HEK293 (cell line): ENCODE results near the gene DNMT3A.

Source experiments
- CTCF ChIA-PET: fragments of 350-600 bp; formaldehyde crosslinking; extraction: SDS; loops from one replicate; lab custom pipeline; 2021; ENCODE audit warnings: antibody characterized with exemption; lab: Yijun Ruan, JAX
- POLR2A ChIA-PET: fragments of 300-600 bp; formaldehyde crosslinking; extraction: SDS; loops from one replicate; lab custom pipeline; 2020; ENCODE audit warnings: antibody characterized with exemption, inconsistent platforms; lab: Yijun Ruan, JAX
- H3K27ac ChIP-seq: fragments of 200-500 bp; sonication (Bioruptor generic); 2 replicates; pipeline ENCODE4 v1.5.1; 2014; ENCODE audit warnings: low read depth, low read length, control low read depth, inconsistent platforms; ENCODE audit errors: extremely low read depth
- H3K36me3 ChIP-seq, 2 experiments: fragments of 200-500 bp in 1 of 2; sonication (Bioruptor generic) in 1 of 2; 1 replicate in 1 of 2; 2 replicates in 1 of 2; pipeline ENCODE4 v1.5.1; 2014 to 2017; ENCODE audit warnings: inconsistent platforms in 2 of 2, low read length in 2 of 2; ENCODE audit not compliant: control insufficient read depth in 2 of 2, insufficient read depth in 1 of 2
- H3K4me1 ChIP-seq: fragments of 200-500 bp; sonication (Bioruptor generic); 2 replicates; pipeline ENCODE4 v1.5.1; 2014; ENCODE audit warnings: mild to moderate bottlenecking, low read length, inconsistent platforms; ENCODE audit not compliant: control insufficient read depth, insufficient read depth
- H3K4me3 ChIP-seq: 2 replicates; pipeline ENCODE4 v1.5.1; 2011; ENCODE audit warnings: low read depth, mild to moderate bottlenecking, control low read depth, low read length, moderate library complexity
- H3K9me3 ChIP-seq: fragments of 200-500 bp; sonication (Bioruptor generic); 2 replicates; pipeline ENCODE4 v1.5.1; 2014; ENCODE audit warnings: low read depth, low read length, inconsistent platforms; ENCODE audit not compliant: control insufficient read depth, insufficient read depth
- GFI1B ChIP-seq: fragments of 450-650 bp; formaldehyde crosslinking; IDR thresholded peaks from 2 replicates; pipeline ENCODE4 v1.5.1; 2016; ENCODE audit warnings: missing biosample characterization, missing genetic modification characterization
- HIC1 ChIP-seq: fragments of 450-650 bp; formaldehyde crosslinking; IDR thresholded peaks from 2 replicates; pipeline ENCODE4 v1.5.1; 2016; ENCODE audit warnings: missing biosample characterization, missing genetic modification characterization
- MYNN ChIP-seq: fragments of 450-650 bp; formaldehyde crosslinking; IDR thresholded peaks from 2 replicates; pipeline ENCODE4 v1.5.1; 2016; ENCODE audit warnings: missing biosample characterization, missing genetic modification characterization, borderline replicate concordance
- PRDM2 ChIP-seq: fragments of 450-650 bp; formaldehyde crosslinking; IDR thresholded peaks from 2 replicates; pipeline ENCODE4 v1.5.1; 2016; ENCODE audit warnings: missing biosample characterization, missing genetic modification characterization, borderline replicate concordance
- ZBTB11 ChIP-seq: fragments of 450-650 bp; formaldehyde crosslinking; conservative IDR thresholded peaks from 2 replicates; pipeline ENCODE4 v1.5.1; 2016; ENCODE audit warnings: low read depth, missing biosample characterization, missing genetic modification characterization
- ZFP3 ChIP-seq: fragments of 450-650 bp; formaldehyde crosslinking; IDR thresholded peaks from 2 replicates; pipeline ENCODE4 v1.5.1; 2016; ENCODE audit warnings: low read depth, missing biosample characterization, missing genetic modification characterization
- ZFP69B ChIP-seq: fragments of 450-650 bp; formaldehyde crosslinking; IDR thresholded peaks from 2 replicates; pipeline ENCODE4 v1.5.1; 2016; ENCODE audit warnings: missing biosample characterization, missing genetic modification characterization
- ZIC2 ChIP-seq: fragments of 450-650 bp; formaldehyde crosslinking; IDR thresholded peaks from 2 replicates; pipeline ENCODE4 v1.5.1; 2016; ENCODE audit warnings: missing biosample characterization, missing genetic modification characterization
- ZNF169 ChIP-seq: fragments of 450-650 bp; formaldehyde crosslinking; IDR thresholded peaks from 2 replicates; pipeline ENCODE4 v1.5.1; 2016; ENCODE audit warnings: missing biosample characterization, missing genetic modification characterization
- ZNF311 ChIP-seq: fragments of 450-650 bp; formaldehyde crosslinking; IDR thresholded peaks from 2 replicates; pipeline ENCODE4 v1.5.1; 2017; ENCODE audit warnings: missing biosample characterization, missing genetic modification characterization, borderline replicate concordance
- ZNF324 ChIP-seq: fragments of 450-650 bp; formaldehyde crosslinking; IDR thresholded peaks from 2 replicates; pipeline ENCODE4 v1.5.1; 2016; ENCODE audit warnings: missing biosample characterization, missing genetic modification characterization
- ZNF423 ChIP-seq: fragments of 450-650 bp; formaldehyde crosslinking; IDR thresholded peaks from 2 replicates; pipeline ENCODE4 v1.5.1; 2016; ENCODE audit warnings: missing biosample characterization, missing genetic modification characterization
- ZNF513 ChIP-seq: fragments of 450-650 bp; IDR thresholded peaks from 2 replicates; pipeline ENCODE4 v1.5.1; 2018; ENCODE audit warnings: missing biosample characterization, missing genetic modification characterization
- ZNF561 ChIP-seq: fragments of 450-650 bp; IDR thresholded peaks from 2 replicates; pipeline ENCODE4 v1.5.1; 2018; ENCODE audit warnings: missing biosample characterization, missing genetic modification characterization, borderline replicate concordance
- ZNF623 ChIP-seq: fragments of 450-650 bp; formaldehyde crosslinking; IDR thresholded peaks from 2 replicates; pipeline ENCODE4 v1.5.1; 2016; ENCODE audit warnings: missing biosample characterization, missing genetic modification characterization
- ZNF785 ChIP-seq: fragments of 450-650 bp; formaldehyde crosslinking; IDR thresholded peaks from 2 replicates; pipeline ENCODE4 v1.5.1; 2016; ENCODE audit warnings: missing biosample characterization, missing genetic modification characterization
- TF ChIP-seq, protein P1 (sequence below): sonication (generic); formaldehyde crosslinking; IDR thresholded peaks from 2 replicates; pipeline ENCODE4 v1.8.1; 2022; ENCODE audit warnings: mild to moderate bottlenecking, moderate library complexity, missing genetic modification reagents
- TF ChIP-seq, protein P2 (sequence below): fragments of 450-650 bp; formaldehyde crosslinking; optimal IDR thresholded peaks from 2 replicates; pipeline ENCODE3; 2016; ENCODE audit warnings: missing biosample characterization, mild to moderate bottlenecking, missing genetic modification characterization

DNMT3A gene

GRCh38 chr2:25375989-25376545 lies 34.3 kb upstream of the DNMT3A start:
- TF ChIP-seq PRDM2, result no peak
- no peak for TF ChIP-seq ZIC2 (tag by site-specific recombination)
- TF ChIP-seq, protein P1, sequence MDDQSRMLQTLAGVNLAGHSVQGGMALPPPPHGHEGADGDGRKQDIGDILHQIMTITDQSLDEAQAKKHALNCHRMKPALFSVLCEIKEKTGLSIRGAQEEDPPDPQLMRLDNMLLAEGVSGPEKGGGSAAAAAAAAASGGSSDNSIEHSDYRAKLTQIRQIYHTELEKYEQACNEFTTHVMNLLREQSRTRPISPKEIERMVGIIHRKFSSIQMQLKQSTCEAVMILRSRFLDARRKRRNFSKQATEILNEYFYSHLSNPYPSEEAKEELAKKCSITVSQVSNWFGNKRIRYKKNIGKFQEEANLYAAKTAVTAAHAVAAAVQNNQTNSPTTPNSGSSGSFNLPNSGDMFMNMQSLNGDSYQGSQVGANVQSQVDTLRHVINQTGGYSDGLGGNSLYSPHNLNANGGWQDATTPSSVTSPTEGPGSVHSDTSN (CRISPR knock-in tag), result no peak
- TF ChIP-seq GFI1B (tag by site-specific recombination), result no peak
- no peak for TF ChIP-seq ZFP69B (tag by site-specific recombination)
- TF ChIP-seq ZNF785 (tag by site-specific recombination), result no peak
- TF ChIP-seq ZNF561, result no peak
- TF ChIP-seq MYNN (tag by site-specific recombination), result no peak
- TF ChIP-seq ZNF311 (tag by site-specific recombination), result no peak
- TF ChIP-seq ZNF513 (tag by site-specific recombination), result no peak
- TF ChIP-seq ZNF423 (tag by site-specific recombination), result no peak
- ChIA-PET POLR2A (interaction anchor here (0.5 to 1.0 kb wide), 2 partner anchors 11 to 1300 kb away, joined by 3 to 5 read pairs; partner anchors contain the start of gene SF3B6), CTCF (interaction anchor here (0.6 to 3.2 kb wide), 18 partner anchors 8 to 1928 kb away, joined by 3 to 41 read pairs (median 4); partner anchors contain the start of gene DNMT3A)
- Histone ChIP-seq H3K36me3 (no peaks in the 10 kb centered on the region), H3K4me3 (no peak overlapping the region), H3K4me1 (peaks cover 5% of the 10 kb centered on the region), H3K27ac (no peak overlapping the region), H3K9me3 (no peaks in the 10 kb centered on the region)

DNA sequence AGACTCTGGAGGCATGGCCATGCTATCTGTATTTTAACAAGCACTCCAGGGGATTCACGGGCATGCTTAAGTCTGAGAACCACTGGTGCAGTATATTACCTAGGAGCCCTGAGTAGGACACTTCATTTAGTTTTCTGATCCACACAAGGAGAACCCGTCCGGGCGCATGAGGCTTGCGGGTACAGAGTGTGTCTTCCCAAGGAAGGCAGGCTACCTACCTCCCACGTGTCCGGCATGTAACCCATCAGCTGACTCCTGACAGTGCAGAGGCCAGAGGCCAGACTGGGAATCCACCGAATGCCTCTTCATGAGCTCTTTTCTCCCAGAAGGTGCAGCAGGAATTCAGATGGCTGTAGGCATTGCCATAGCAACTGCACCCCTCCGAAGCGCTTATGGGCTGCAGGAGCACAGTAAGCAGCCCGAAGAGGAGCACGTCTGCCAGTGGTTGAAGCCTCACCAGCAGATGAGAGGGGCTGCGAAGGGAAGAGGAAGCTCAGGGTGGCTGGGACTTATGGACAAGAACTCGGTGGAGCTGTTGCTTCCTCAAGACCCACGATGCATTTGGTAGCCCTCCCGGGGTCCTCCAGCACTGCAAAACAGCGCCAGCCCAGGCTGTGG lies 33.8 kb upstream of the DNMT3A start:
- Histone ChIP-seq H3K36me3 (no peaks in the 10 kb centered on the region), H3K4me3 (no peak overlapping the region), H3K4me1 (peaks cover 5% of the 10 kb centered on the region), H3K9me3 (no peaks in the 10 kb centered on the region), H3K27ac (no peak overlapping the region)
- ChIA-PET CTCF (interaction anchor here (0.6 to 3.2 kb wide), 10 partner anchors 10 to 1928 kb away, joined by 3 to 41 read pairs (median 5); no protein-coding TSS in a partner anchor), POLR2A (interaction anchor here (0.5 kb wide), 1 partner anchor 1299 kb away, joined by 5 read pairs; the partner anchor contains the start of gene SF3B6)
- TF ChIP-seq, protein P2, sequence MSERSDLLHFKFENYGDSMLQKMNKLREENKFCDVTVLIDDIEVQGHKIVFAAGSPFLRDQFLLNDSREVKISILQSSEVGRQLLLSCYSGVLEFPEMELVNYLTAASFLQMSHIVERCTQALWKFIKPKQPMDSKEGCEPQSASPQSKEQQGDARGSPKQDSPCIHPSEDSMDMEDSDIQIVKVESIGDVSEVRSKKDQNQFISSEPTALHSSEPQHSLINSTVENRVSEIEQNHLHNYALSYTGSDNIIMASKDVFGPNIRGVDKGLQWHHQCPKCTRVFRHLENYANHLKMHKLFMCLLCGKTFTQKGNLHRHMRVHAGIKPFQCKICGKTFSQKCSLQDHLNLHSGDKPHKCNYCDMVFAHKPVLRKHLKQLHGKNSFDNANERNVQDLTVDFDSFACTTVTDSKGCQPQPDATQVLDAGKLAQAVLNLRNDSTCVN (tag by site-specific recombination), result no peak
- no peak for TF ChIP-seq HIC1
- no peak for TF ChIP-seq ZNF324 (tag by site-specific recombination)
- TF ChIP-seq ZBTB11 (tag by site-specific recombination), result no peak
- no peak for TF ChIP-seq ZNF169 (tag by site-specific recombination)
- no peak for TF ChIP-seq ZFP3
- TF ChIP-seq ZNF623 (tag by site-specific recombination), result no peak
